Activated CD8-positive, alpha-beta memory T cell treated with anti-CD3 and anti-CD28 coated beads, Interleukin-2, amount 50 U/mL, for 1 hour (primary cell): ENCODE results near the gene KHDC1.
A peak's percentile ranks its signal among the peaks of the same experiment; 100 is the strongest.
"Not testable (repeated sequence)": the region's sequence is repeated elsewhere in the genome, so short reads cannot be mapped to it uniquely, and the experiment has no call there.

Experiments used
- DNase-seq: peaks from one replicate; pipeline ENCODE4 v3.0.0-alpha.2; 2020; ENCODE audit errors: extremely low read depth

KHDC1 gene

GRCh38 chr6:73262671-73263569 is at the start of gene KHDC1:
Gene KHDC1 (minus strand): TSS chr6:73263196. CDS start chr6:73242517, 20,679 bp downstream.
- peak; percentile 2 for DNase-seq

GRCh38 chr6:73310503-73310845 is 47.5 kb upstream of the KHDC1 start:
- not testable (repeated sequence) for DNase-seq

- no peak for DNase-seq
These were observed 46.9 kb upstream of the KHDC1 start for GRCh38 chr6:73309785-73310502.

- no peak for DNase-seq
These were observed 46.5 kb upstream of the KHDC1 start for GRCh38 chr6:73309535-73309784.

GRCh38 chr6:73308712-73309534 is 45.9 kb upstream of the KHDC1 start:
- no peak for DNase-seq

GRCh38 chr6:73303773-73304172 is 40.8 kb upstream of the KHDC1 start:
- DNase-seq = not testable (repeated sequence)

- no peak for DNase-seq
These were observed 39.3 kb upstream of the KHDC1 start for GRCh38 chr6:73302339-73302738.

GRCh38 chr6:73299151-73299971 is 36.4 kb upstream of the KHDC1 start:
- no peak for DNase-seq

GRCh38 chr6:73293331-73293730 is 30.3 kb upstream of the KHDC1 start:
- no peak for DNase-seq

GRCh38 chr6:73290435-73290834 is 27.4 kb upstream of the KHDC1 start:
- DNase-seq = no peak

GRCh38 chr6:73286752-73287151 is 23.8 kb upstream of the KHDC1 start:
- no peak for DNase-seq

GRCh38 chr6:73285674-73286283 is 22.8 kb upstream of the KHDC1 start:
- DNase-seq = no peak

- no peak for DNase-seq
These were observed 19.9 kb upstream of the KHDC1 start for GRCh38 chr6:73282871-73283270.

GRCh38 chr6:73281684-73282083 is 18.7 kb upstream of the KHDC1 start:
- DNase-seq = not testable (repeated sequence)

GRCh38 chr6:73269296-73269695 is 6.3 kb upstream of the KHDC1 start:
- DNase-seq = not testable (repeated sequence)

GRCh38 chr6:73268896-73269295 is 5.9 kb upstream of the KHDC1 start:
- DNase-seq = not testable (repeated sequence)

GRCh38 chr6:73264446-73264845 is 1.4 kb upstream of the KHDC1 start:
- DNase-seq = no peak

GRCh38 chr6:73263570-73263909 is 544 bp upstream of the KHDC1 start:
- no peak for DNase-seq

GRCh38 chr6:73258721-73259120 is 4.3 kb downstream of the KHDC1 start:
- DNase-seq = no peak

GRCh38 chr6:73254323-73254722 is 8.7 kb downstream of the KHDC1 start:
- DNase-seq = not testable (repeated sequence)

GRCh38 chr6:73252703-73253102 is 10.3 kb downstream of the KHDC1 start:
- no peak for DNase-seq
